Measurements from ENCODE around the gene ACVR1. TPM values are rescaled to one million over a fixed set of nuclear protein-coding genes. Genes with fewer than 3 reads are reported as not detected.

The ACVR1 gene
- total and polyA plus RNA-seq, 2 of the 13 experiments (the other 11 are each of a cell fraction or from before 2014, with no cell fraction given): 2.3 to 5.4 TPM

- POLR2A ChIA-PET: no interaction called here
- DNase-seq (ENCODE audit: low spot score): no peak
- Histone ChIP-seq H3K27ac (ENCODE audit: extremely low read length, insufficient read depth, low read length) (peak overlapping the region; percentile 7), H3K79me2 (ENCODE audit: insufficient read depth, low read length) (no peaks in the 10 kb centered on the region), H3K4me1 (ENCODE audit: insufficient read depth, low read length) (peaks cover 62% of the 10 kb centered on the region), H3K9ac (ENCODE audit: insufficient read depth, low read depth, low read length) (no peak overlapping the region), H3K4me2 (ENCODE audit: low read depth, low read length) (no peak overlapping the region), H3K36me3 (replicated peaks in 1 of 2; ENCODE audit: control insufficient read depth in 1 of 2, insufficient read depth in 2 of 2, low read length in 2 of 2) (no peaks in the 10 kb centered on the region), H3K27me3 (ENCODE audit: control insufficient read depth in 1 of 2, insufficient read depth in 2 of 2, low read length in 2 of 2) (no peaks in the 10 kb centered on the region), H2AFZ (ENCODE audit: low read length) (no peak overlapping the region), H4K20me1 (ENCODE audit: insufficient read depth, low read length) (no peaks in the 10 kb centered on the region), H3K9me3 (ENCODE audit: low read length) (no peaks in the 10 kb centered on the region), H3K4me3 (replicated peaks in 1 of 3; ENCODE audit: insufficient read depth in 1 of 3, low read depth in 2 of 3, low read length in 3 of 3) (no peak overlapping the region)
- CTCF ChIA-PET (ENCODE audit: low intra/inter-chr PET ratio, low total read pairs): no interaction called here
- 64% methylated on average over 3 of the region's 3 CpGs for WGBS (ENCODE audit: low lambda C conversion rate)
- no peak for FAIRE-seq
- intact Hi-C loops (cut with micrococcal nuclease; ENCODE audit: unreplicated experiment) (no loop called here), in situ Hi-C loops (cut with HindIII; ENCODE audit: extremely low pct_ligation_motif_present, low pct_unique_long_range_greater_than_20kb) (no loop called here)
- no TSS peak for BruUV-seq (replicated peaks)
- TF ChIP-seq CENPX (CRISPR knock-in tag; IDR thresholded peaks at IDR 0.05) (no peak), GATAD2A (CRISPR knock-in tag; IDR thresholded peaks at IDR 0.05) (peak; percentile 35; the same call in 1 of the 2 replicates), ZFX (CRISPR knock-in tag; IDR thresholded peaks at IDR 0.05; ENCODE audit: low read depth) (no peak), ZNF205 (CRISPR knock-in tag; IDR thresholded peaks at IDR 0.05) (0 out of 2 replicates have a peak, but pooled peaks have one; percentile 53), CEBPB (IDR thresholded peaks at IDR 0.05; ENCODE audit: borderline replicate concordance, low read depth, low read length) (peak; percentile 71; the same call in 1 of the 2 replicates), TRAFD1 (CRISPR knock-in tag; IDR thresholded peaks at IDR 0.05; ENCODE audit: borderline replicate concordance) (no peak), HNF4A (CRISPR knock-in tag; IDR thresholded peaks at IDR 0.05) (peak; percentile 42), SIN3A (IDR thresholded peaks at IDR 0.05; ENCODE audit: borderline replicate concordance, low read depth, low read length) (no peak), ATF7 (IDR thresholded peaks at IDR 0.05) (peak; percentile 7; the same call in 1 of the 2 replicates), ATF7 (CRISPR knock-in tag; IDR thresholded peaks at IDR 0.05) (no peak), NCOR1 (IDR thresholded peaks at IDR 0.05; ENCODE audit: borderline replicate concordance, low read length) (0 out of 2 replicates have a peak, but pooled peaks have one; percentile 32), CEBPG (CRISPR knock-in tag; IDR thresholded peaks at IDR 0.05) (peak; percentile 68), ZMYM3 (CRISPR knock-in tag; IDR thresholded peaks at IDR 0.05) (peak; percentile 18; the same call in 1 of the 2 replicates), ATF4 (CRISPR knock-in tag; IDR thresholded peaks at IDR 0.05) (peak in 1 of 2 experiments; percentile 49; a peak in 1 of 4 replicates)
- no peak for ATAC-seq
Measured at GRCh38 chr2:157842106-157842879, 33.8 kb downstream of the ACVR1 start.
